ENCODE data around the gene CENPT. TPM values are rescaled to one million over a fixed set of nuclear protein-coding genes. Genes with fewer than 3 reads are reported as not detected.

Gene CENPT
- total and polyA plus RNA-seq, 2 of the 13 experiments (the other 11 are each of a cell fraction or from before 2014, with no cell fraction given), result 40.9 to 43.3 TPM

DNA sequence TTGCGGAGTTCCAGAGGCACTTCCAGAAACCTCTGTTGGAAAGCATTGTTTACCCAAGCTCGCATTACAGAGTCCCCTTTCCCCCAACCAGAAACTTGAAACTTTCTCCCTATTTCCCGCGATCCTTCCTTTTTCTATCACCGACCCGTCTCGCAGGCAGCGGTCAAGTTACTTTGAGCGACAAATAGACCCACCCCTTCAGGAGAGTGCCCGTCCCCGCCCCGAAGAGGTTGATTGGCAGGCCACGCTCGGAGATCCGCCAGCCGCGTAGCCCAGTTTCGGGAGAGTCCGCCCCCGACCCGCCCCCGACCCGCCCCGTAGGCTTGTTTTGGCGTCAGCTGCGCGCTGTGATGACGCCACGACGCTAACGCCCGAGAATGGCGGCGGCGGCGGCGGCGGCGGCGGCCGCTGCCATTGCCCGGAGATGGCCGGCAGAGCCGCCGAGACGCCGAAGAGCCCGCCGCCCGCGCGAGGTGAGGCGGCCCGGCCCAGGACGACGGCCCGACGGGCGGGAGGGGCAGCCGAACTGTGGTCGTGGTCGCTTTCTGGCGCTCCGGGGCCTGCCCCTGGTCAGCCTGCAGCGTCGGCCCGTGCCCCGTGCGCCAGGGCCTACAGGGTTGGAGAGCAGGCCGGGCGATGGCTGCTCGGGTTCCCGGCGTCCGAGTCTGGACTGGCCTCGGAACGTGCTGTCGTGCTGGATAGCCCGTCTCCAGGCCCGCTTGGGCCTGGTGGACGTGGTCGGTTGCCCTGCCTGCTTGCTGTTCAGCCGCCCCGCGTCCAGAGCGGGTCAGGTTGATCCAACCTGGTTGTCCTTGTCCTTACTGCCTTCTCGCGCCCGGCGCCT lies 45.6 kb upstream of the CENPT start, which contains the start of gene PSKH1:
PSKH1 (plus strand) TSS at position 356 of the 844 bp plus-strand sequence. CDS start 15,496 bp downstream, outside the sequence.
- Histone ChIP-seq H3K9me3 (ENCODE audit: low read length) (no peaks in the 10 kb centered on the region), H2AFZ (ENCODE audit: low read length) (peak within 1 kb of the TSS; percentile 29), H3K4me3 (replicated peaks in 1 of 3; ENCODE audit: insufficient read depth in 1 of 3, low read depth in 2 of 3, low read length in 3 of 3) (peak within 1 kb of the TSS; percentile 93 to 99 (median 98)), H3K27me3 (ENCODE audit: control insufficient read depth in 1 of 2, insufficient read depth in 2 of 2, low read length in 2 of 2) (no peaks in the 10 kb centered on the region; a peak in 1 of 5 replicates), H3K4me1 (ENCODE audit: insufficient read depth, low read length) (peaks cover 43% of the 10 kb centered on the region), H4K20me1 (ENCODE audit: insufficient read depth, low read length) (peaks cover 7% of the 10 kb centered on the region; the same call in 1 of the 2 replicates), H3K27ac (ENCODE audit: extremely low read length, insufficient read depth, low read length) (peak within 1 kb of the TSS; percentile 90), H3K4me2 (ENCODE audit: low read depth, low read length) (peak within 1 kb of the TSS; percentile 86), H3K9ac (ENCODE audit: insufficient read depth, low read depth, low read length) (peak within 1 kb of the TSS; percentile 99), H3K79me2 (ENCODE audit: insufficient read depth, low read length) (peaks cover 40% of the 10 kb centered on the region), H3K36me3 (replicated peaks in 1 of 2; ENCODE audit: control insufficient read depth in 1 of 2, insufficient read depth in 2 of 2, low read length in 2 of 2) (no peaks in the 10 kb centered on the region)
- ChIA-PET CTCF (ENCODE audit: low intra/inter-chr PET ratio, low total read pairs) (interaction anchor here (1.1 kb wide), 1 partner anchor 36 kb away, joined by 3 read pairs; no protein-coding TSS in a partner anchor), POLR2A (interaction anchor here (0.7 to 3.0 kb wide), 11 partner anchors 10 to 192 kb away, joined by 3 to 32 read pairs (median 4); partner anchors contain the start of genes CTRL, EDC4, LCAT and NFATC3)
- TSS peak; percentile 90 for BruUV-seq (replicated peaks)
- under 1% methylated on average over 56 of the region's 90 CpGs for WGBS (ENCODE audit: low lambda C conversion rate)
- peak; percentile 94 for ATAC-seq
- in situ Hi-C loops (cut with HindIII; ENCODE audit: extremely low pct_ligation_motif_present, low pct_unique_long_range_greater_than_20kb) (no loop called here), intact Hi-C loops (cut with micrococcal nuclease; ENCODE audit: unreplicated experiment) (loop anchor here (2.0 kb wide), 1 partner anchor 36 kb away; no protein-coding TSS in a partner anchor)
- DNase-seq (ENCODE audit: low spot score), result peak; percentile 95
- FAIRE-seq, result peak; percentile 62
- TF ChIP-seq CBFB (CRISPR knock-in tag; IDR thresholded peaks at IDR 0.05), result 0 out of 2 replicates have a peak, but pooled peaks have one; percentile 13
- no peak for TF ChIP-seq RFX3 (CRISPR knock-in tag; IDR thresholded peaks at IDR 0.05)
- peak; percentile 40; the same call in 1 of the 2 replicates for TF ChIP-seq HCFC1 (IDR thresholded peaks at IDR 0.05; ENCODE audit: low read depth, low read length)
- TF ChIP-seq, protein P1, sequence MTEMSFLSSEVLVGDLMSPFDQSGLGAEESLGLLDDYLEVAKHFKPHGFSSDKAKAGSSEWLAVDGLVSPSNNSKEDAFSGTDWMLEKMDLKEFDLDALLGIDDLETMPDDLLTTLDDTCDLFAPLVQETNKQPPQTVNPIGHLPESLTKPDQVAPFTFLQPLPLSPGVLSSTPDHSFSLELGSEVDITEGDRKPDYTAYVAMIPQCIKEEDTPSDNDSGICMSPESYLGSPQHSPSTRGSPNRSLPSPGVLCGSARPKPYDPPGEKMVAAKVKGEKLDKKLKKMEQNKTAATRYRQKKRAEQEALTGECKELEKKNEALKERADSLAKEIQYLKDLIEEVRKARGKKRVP (CRISPR knock-in tag; IDR thresholded peaks at IDR 0.05), result no peak
- no peak for TF ChIP-seq ZMYM2 (CRISPR knock-in tag; IDR thresholded peaks at IDR 0.05)
- TF ChIP-seq HNF1A (IDR thresholded peaks at IDR 0.05; ENCODE audit: low read depth), result no peak
- peak; percentile 48 for TF ChIP-seq HNF1A (CRISPR knock-in tag; IDR thresholded peaks at IDR 0.05; ENCODE audit: borderline replicate concordance)
- no peak for TF ChIP-seq ZMYM3 (CRISPR knock-in tag; IDR thresholded peaks at IDR 0.05)
- peak; percentile 90 for TF ChIP-seq ZBTB21 (CRISPR knock-in tag; IDR thresholded peaks at IDR 0.05)
- no peak for TF ChIP-seq ZNF251 (CRISPR knock-in tag; IDR thresholded peaks at IDR 0.05)
- TF ChIP-seq NKX3-1 (CRISPR knock-in tag; IDR thresholded peaks at IDR 0.05), result 0 out of 2 replicates have a peak, but pooled peaks have one; percentile 77
- no peak for TF ChIP-seq ZBED4 (CRISPR knock-in tag; IDR thresholded peaks at IDR 0.05; ENCODE audit: borderline replicate concordance)
- TF ChIP-seq, protein P2, sequence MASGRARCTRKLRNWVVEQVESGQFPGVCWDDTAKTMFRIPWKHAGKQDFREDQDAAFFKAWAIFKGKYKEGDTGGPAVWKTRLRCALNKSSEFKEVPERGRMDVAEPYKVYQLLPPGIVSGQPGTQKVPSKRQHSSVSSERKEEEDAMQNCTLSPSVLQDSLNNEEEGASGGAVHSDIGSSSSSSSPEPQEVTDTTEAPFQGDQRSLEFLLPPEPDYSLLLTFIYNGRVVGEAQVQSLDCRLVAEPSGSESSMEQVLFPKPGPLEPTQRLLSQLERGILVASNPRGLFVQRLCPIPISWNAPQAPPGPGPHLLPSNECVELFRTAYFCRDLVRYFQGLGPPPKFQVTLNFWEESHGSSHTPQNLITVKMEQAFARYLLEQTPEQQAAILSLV (CRISPR knock-in tag; IDR thresholded peaks at IDR 0.05; ENCODE audit: borderline replicate concordance), result no peak
